GM23248 (cell line): Measurements from ENCODE around the gene ZBTB43.

Experiments
- EZH2 ChIP-seq: fragments of 200-600 bp; sonication (generic); IDR thresholded peaks from 2 replicates; pipeline ENCODE4 v1.6.1; 2018; ENCODE audit warnings: antibody characterized with exemption, mild to moderate bottlenecking; ENCODE audit not compliant: insufficient read depth, poor library complexity, severe bottlenecking
- EZH2phosphoT487 ChIP-seq: fragments of 200-600 bp; sonication (generic); IDR thresholded peaks from 2 replicates; pipeline ENCODE4 v1.6.1; 2018; ENCODE audit warnings: antibody characterized with exemption, moderate library complexity, mild to moderate bottlenecking, low read depth; ENCODE audit not compliant: insufficient read depth

DNA sequence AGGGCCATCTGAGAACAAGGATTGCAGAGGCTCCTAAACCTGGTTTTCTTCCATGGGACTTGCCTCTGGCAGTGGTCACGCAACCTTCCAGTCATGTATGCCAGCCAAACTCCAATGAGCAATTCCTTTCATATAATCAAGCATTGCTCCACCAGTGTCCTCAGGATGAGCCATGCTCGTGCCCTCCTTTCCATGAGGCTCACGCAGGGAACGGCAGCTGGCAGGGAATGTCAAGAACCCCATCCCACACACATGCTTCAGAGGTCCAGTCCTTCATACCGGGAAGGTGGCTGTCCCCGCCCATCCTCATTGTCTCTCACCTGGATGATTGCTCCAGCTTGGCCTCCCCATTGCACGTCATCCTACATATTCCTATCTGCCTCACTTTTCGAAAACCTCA, 42.2 kb downstream of the ZBTB43 start:
- TF ChIP-seq EZH2 (no peak), EZH2phosphoT487 (no peak)
